GM23338 (cell line): ENCODE data around the gene MED13L. TPM values are rescaled to one million over a fixed set of nuclear protein-coding genes. Genes with fewer than 3 reads are reported as not detected.

ENCODE experiments used
- ATAC-seq: fragments of 200-7000 bp; cut with Tn5 transposase; 3 replicates; pipeline ENCODE4 v1.9.1; 2020
- DNase-seq: peaks from one replicate; pipeline ENCODE4 v3.0.0-alpha.2; 2015; ENCODE audit warnings: low spot score
- H2AFZ ChIP-seq: fragments of 200-600 bp; sonication (generic); 2 replicates; pipeline ENCODE4 v1.8.0; 2016; ENCODE audit warnings: antibody characterized with exemption, mild to moderate bottlenecking, moderate library complexity
- H3F3A ChIP-seq: fragments of 200-600 bp; sonication (generic); replicated peaks from 2 replicates; pipeline ENCODE4 v1.8.0; 2017; ENCODE audit warnings: antibody characterized with exemption, mixed run types, low read depth
- H3K27ac ChIP-seq: fragments of 200-600 bp; sonication (generic); 2 replicates; pipeline ENCODE4 v1.6.1; 2016; ENCODE audit warnings: low read depth
- H3K27me3 ChIP-seq: fragments of 200-600 bp; sonication (generic); 2 replicates; pipeline ENCODE4 v1.8.0; 2016; ENCODE audit warnings: mild to moderate bottlenecking, mixed run types, moderate library complexity; ENCODE audit not compliant: insufficient read depth
- H3K36me3 ChIP-seq: fragments of 200-600 bp; sonication (generic); 2 replicates; pipeline ENCODE4 v1.8.0; 2016; ENCODE audit warnings: mild to moderate bottlenecking; ENCODE audit not compliant: insufficient read depth
- H3K4me1 ChIP-seq: fragments of 200-600 bp; sonication (generic); 2 replicates; pipeline ENCODE4 v1.8.0; 2016; ENCODE audit warnings: mild to moderate bottlenecking, moderate library complexity; ENCODE audit not compliant: insufficient read depth
- H3K4me2 ChIP-seq: fragments of 200-600 bp; sonication (generic); 2 replicates; pipeline ENCODE4 v1.7.1; 2017; ENCODE audit warnings: mixed run types
- H3K4me3 ChIP-seq: fragments of 200-600 bp; sonication (generic); 2 replicates; pipeline ENCODE4 v1.6.1; 2016; ENCODE audit warnings: mixed run types
- H3K79me2 ChIP-seq: fragments of 200-600 bp; sonication (generic); replicated peaks from 2 replicates; pipeline ENCODE4 v1.8.0; 2017; ENCODE audit warnings: mild to moderate bottlenecking; ENCODE audit not compliant: insufficient read depth
- H3K9me2 ChIP-seq: fragments of 200-600 bp; sonication (generic); 2 replicates; pipeline ENCODE4 v1.8.0; 2017; ENCODE audit not compliant: insufficient read depth
- H4K20me1 ChIP-seq: fragments of 200-600 bp; sonication (generic); replicated peaks from 2 replicates; pipeline ENCODE4 v1.8.0; 2017; ENCODE audit warnings: mild to moderate bottlenecking; ENCODE audit not compliant: insufficient read depth
- H3K27ac Mint-ChIP-seq: 2 replicates; pipeline ENCODE4 v1.8.0; 2020; ENCODE audit warnings: inconsistent platforms, mild to moderate bottlenecking, moderate library complexity, mixed read lengths
- H3K27me3 Mint-ChIP-seq: 3 replicates; pipeline ENCODE4 v1.8.0; 2022; ENCODE audit warnings: low read depth, mild to moderate bottlenecking, moderate library complexity, mixed read lengths, inconsistent platforms; ENCODE audit not compliant: insufficient read depth, poor library complexity
- H3K36me3 Mint-ChIP-seq: 3 replicates; pipeline ENCODE4 v1.8.0; 2021; ENCODE audit warnings: low read depth, mild to moderate bottlenecking, inconsistent platforms, moderate library complexity, mixed read lengths
- H3K4me1 Mint-ChIP-seq: 3 replicates; pipeline ENCODE4 v1.8.0; 2020; ENCODE audit warnings: mild to moderate bottlenecking, inconsistent platforms, mixed read lengths
- H3K4me3 Mint-ChIP-seq: 3 replicates; pipeline ENCODE4 v1.8.0; 2021; ENCODE audit warnings: moderate library complexity, mild to moderate bottlenecking, inconsistent platforms, mixed read lengths
- H3K9me3 Mint-ChIP-seq: 3 replicates; pipeline ENCODE4 v1.8.0; 2020; ENCODE audit warnings: moderate library complexity, mild to moderate bottlenecking, inconsistent platforms, mixed read lengths
- CREB1 ChIP-seq: fragments of 250-450 bp; sonication (Bioruptor Pico); IDR thresholded peaks from 2 replicates; pipeline ENCODE4 v1.5.0; 2020; ENCODE audit warnings: low read depth, mild to moderate bottlenecking, moderate library complexity
- CTCF ChIP-seq, 2 experiments: fragments of 200-600 bp in 1 of 2; sonication (generic) in 1 of 2; conservative IDR thresholded peaks; 2 replicates each; pipeline versions ENCODE4 v1.5.1 to v1.6.1; 2016 to 2017; ENCODE audit warnings: antibody characterized with exemption in 2 of 2, low read depth in 2 of 2, mild to moderate bottlenecking in 2 of 2, moderate library complexity in 1 of 2
- ETS1 ChIP-seq: IDR thresholded peaks from 2 replicates; pipeline ENCODE4 v1.6.1; 2016; ENCODE audit warnings: antibody characterized with exemption
- EZH2phosphoT487 ChIP-seq: fragments of 200-600 bp; sonication (generic); IDR thresholded peaks from one replicate; pipeline ENCODE4 v1.8.1; 2018; ENCODE audit warnings: antibody characterized with exemption; ENCODE audit not compliant: unreplicated experiment
- JUNB ChIP-seq: IDR thresholded peaks from one replicate; pipeline ENCODE4 v1.6.1; 2016; ENCODE audit warnings: antibody characterized with exemption; ENCODE audit not compliant: unreplicated experiment
- NANOG ChIP-seq: IDR thresholded peaks from 2 replicates; pipeline ENCODE4 v1.6.1; 2016; ENCODE audit warnings: antibody characterized with exemption, borderline replicate concordance
- POLR2AphosphoS5 ChIP-seq: IDR thresholded peaks from 2 replicates; pipeline ENCODE4 v1.6.1; 2016; ENCODE audit warnings: antibody characterized with exemption, low read depth
- STAT1 ChIP-seq: IDR thresholded peaks from one replicate; pipeline ENCODE4 v1.6.1; 2016; ENCODE audit warnings: antibody characterized with exemption; ENCODE audit not compliant: unreplicated experiment
- ZNF114 ChIP-seq: fragments of 250-450 bp; sonication (Bioruptor Pico); IDR thresholded peaks from 2 replicates; pipeline ENCODE4 v1.5.0; 2020; ENCODE audit warnings: mild to moderate bottlenecking, moderate library complexity
- ZNF331 ChIP-seq: fragments of 250-450 bp; sonication (Bioruptor Pico); IDR thresholded peaks from 2 replicates; pipeline ENCODE4 v1.5.0; 2020; ENCODE audit warnings: low read depth, mild to moderate bottlenecking, moderate library complexity
- polyA plus RNA-seq: library from polyadenylated mRNA; unstranded; fragments of >200 nt; fragmentation: Nextera tagmentation; extraction: Ambion mirVana; gene quantifications from 2 replicates; pipeline ENCODE4 v1.2.1, GENCODE V29; 2016
- total RNA-seq: library from RNA; depleted of rRNA; stranded (reverse); fragments of >200 nt; shearing (Covaris generic); gene quantifications from 2 replicates; pipeline ENCODE4 v1.2.3, GENCODE V29; 2014

Gene MED13L
- total and polyA plus RNA-seq, 2 experiments from 2014 or later, result 20.9 to 73.6 TPM

- Histone ChIP-seq H4K20me1 (no peaks in the 10 kb centered on the region; the same call in none of the 2 replicates), H3K4me1 (0 out of 2 replicates have a peak, but pooled peaks cover 2% of the 10 kb centered on the region), H3K79me2 (peaks cover 34% of the 10 kb centered on the region), H3K9me2 (no peaks in the 10 kb centered on the region), H3F3A (no peaks in the 10 kb centered on the region), H3K4me3 (no peak overlapping the region), H3K36me3 (no peaks in the 10 kb centered on the region), H2AFZ (no peak overlapping the region), H3K27me3 (no peaks in the 10 kb centered on the region), H3K4me2 (no peak overlapping the region), H3K27ac (no peak overlapping the region)
- H3K36me3 Mint-ChIP-seq, result peaks cover 6% of the 10 kb centered on the region; the same call in 1 of the 3 replicates
- peaks cover 8% of the 10 kb centered on the region for H3K4me1 Mint-ChIP-seq
- no peaks in the 10 kb centered on the region for H3K9me3 Mint-ChIP-seq
- H3K27ac Mint-ChIP-seq, result no peak overlapping the region
- TF ChIP-seq JUNB, result no peak
- no peak for TF ChIP-seq ETS1
- no peak for TF ChIP-seq CTCF (conservative IDR thresholded peaks at IDR 0.05; ENCODE audit: low read depth in 2 of 2)
- no peak for TF ChIP-seq CREB1 (CRISPR knock-in tag)
- TF ChIP-seq ZNF114 (CRISPR knock-in tag), result no peak
- no peak for TF ChIP-seq ZNF331 (CRISPR knock-in tag)
- TF ChIP-seq NANOG, result no peak
- no peak for TF ChIP-seq POLR2AphosphoS5
- no peak for TF ChIP-seq EZH2phosphoT487
- H3K4me3 Mint-ChIP-seq, result no peak overlapping the region
- no peak for DNase-seq
- H3K27me3 Mint-ChIP-seq, result peaks cover 6% of the 10 kb centered on the region
- ATAC-seq, result no peak
These were observed 170.6 kb downstream of the MED13L start for GRCh38 chr12:116106870-116107269.

- Mint-ChIP-seq H3K27me3 (peaks cover 9% of the 10 kb centered on the region), H3K36me3 (peaks cover 6% of the 10 kb centered on the region; the same call in 1 of the 3 replicates), H3K4me3 (no peak overlapping the region), H3K4me1 (peaks cover 10% of the 10 kb centered on the region; the same call in 2 of the 3 replicates), H3K9me3 (no peaks in the 10 kb centered on the region), H3K27ac (no peak overlapping the region)
- Histone ChIP-seq H3K4me2 (no peak overlapping the region), H3K27me3 (no peaks in the 10 kb centered on the region), H3K4me3 (no peak overlapping the region), H3K79me2 (peaks cover 45% of the 10 kb centered on the region), H3K36me3 (no peaks in the 10 kb centered on the region), H3K27ac (no peak overlapping the region), H3K9me2 (no peaks in the 10 kb centered on the region), H2AFZ (no peak overlapping the region), H4K20me1 (no peaks in the 10 kb centered on the region; the same call in none of the 2 replicates), H3F3A (no peaks in the 10 kb centered on the region), H3K4me1 (peaks cover 3% of the 10 kb centered on the region; the same call in 1 of the 2 replicates)
- TF ChIP-seq EZH2phosphoT487 (no peak), ETS1 (no peak), STAT1 (no peak)
- DNase-seq, result no peak
- ATAC-seq, result no peak
These were observed 173.2 kb downstream of the MED13L start for GRCh38 chr12:116104167-116104767.
